Testis (tissue), 3 donors: ENCODE data around the gene KLF13. TPM values are rescaled to one million over a fixed set of nuclear protein-coding genes. Genes with fewer than 3 reads are reported as not detected.

ENCODE experiments used
- DNase-seq: peaks from one replicate; pipeline ENCODE4 v3.0.0-alpha.2; 2019
- H3K27ac ChIP-seq, 2 donors: fragments of 200-600 bp; sonication (generic); one replicate each; pipeline ENCODE4 v1.5.1; 2019
- H3K27me3 ChIP-seq: fragments of 200-600 bp; sonication (generic); one replicate; pipeline ENCODE4 v1.5.1; 2019
- H3K36me3 ChIP-seq: fragments of 200-600 bp; sonication (generic); one replicate; pipeline ENCODE4 v1.5.1; 2017; ENCODE audit warnings: low read depth; ENCODE audit errors: missing control alignments
- H3K4me1 ChIP-seq: fragments of 200-600 bp; sonication (generic); one replicate; pipeline ENCODE4 v1.5.1; 2019
- H3K4me3 ChIP-seq, 2 donors: fragments of 200-600 bp; sonication (generic); one replicate each; pipeline ENCODE4 v1.5.1; 2017 to 2019
- H3K9me3 ChIP-seq: fragments of 200-600 bp; sonication (generic); one replicate; pipeline ENCODE4 v1.5.1; 2017
- POLR2A ChIP-seq: fragments of 450-650 bp; IDR thresholded peaks from one replicate; pipeline ENCODE4 v1.6.1; 2017; ENCODE audit warnings: antibody characterized with exemption, mild to moderate bottlenecking, moderate library complexity
- WGBS, 2 donors: methylation state at CpG; one replicate each; pipeline ENCODE4 v1.1.5; 2018; 5-methylcytosine and 5-hydroxymethylcytosine counted together
- intact Hi-C: fragments of 100-400 bp; cut with DNase I; formaldehyde crosslinking; loops from one replicate; pipeline ENCODE4 v1.15.1; 2023; ENCODE audit warnings: low total_unique reads
- polyA plus RNA-seq: library from polyadenylated mRNA; stranded (reverse); fragments of 350-450 nt; fragmentation: Illumina TruSeq; extraction: RNeasy Lipid Tissue Mini Kit (QIAGEN cat#74804); gene quantifications from one replicate; pipeline ENCODE4 v1.2.3, GENCODE V29; 2014; ENCODE audit warnings: low read depth, low replicate concordance; ENCODE audit not compliant: insufficient read depth
- total RNA-seq, 2 donors: library from RNA; depleted of rRNA; stranded (reverse); fragments of >200 nt; gene quantifications; one replicate each; pipeline ENCODE4 v1.2.3, GENCODE V29; 2016
- TF ChIP-seq, protein P1 (sequence below), 3 experiments: fragments of 450-650 bp in 2 of 3; fragments of 200-600 bp in 1 of 3; sonication (generic) in 1 of 3; IDR thresholded peaks; one replicate each; pipeline ENCODE4 v1.5.1; 2016 to 2019; ENCODE audit warnings: antibody characterized with exemption in 3 of 3, mild to moderate bottlenecking in 2 of 3, moderate library complexity in 1 of 3

KLF13 gene
- total and polyA plus RNA-seq, 3 donors from 2014 or later, result 41.9 to 61.7 (median 45.7) TPM

GRCh38 chr15:31400222-31400927 is 73.7 kb downstream of the KLF13 start:
- WGBS, 2 donors, result 90 to 93% methylated on average over 13 of the region's 13 CpGs
- Histone ChIP-seq H3K4me1 (peaks cover 27% of the 10 kb centered on the region), H3K27me3 (no peaks in the 10 kb centered on the region), H3K4me3 (no peak overlapping the region), H3K9me3 (no peaks in the 10 kb centered on the region), H3K36me3 (no peaks in the 10 kb centered on the region), H3K27ac (no peak overlapping the region)
- DNase-seq, result no peak
- TF ChIP-seq, protein P1, sequence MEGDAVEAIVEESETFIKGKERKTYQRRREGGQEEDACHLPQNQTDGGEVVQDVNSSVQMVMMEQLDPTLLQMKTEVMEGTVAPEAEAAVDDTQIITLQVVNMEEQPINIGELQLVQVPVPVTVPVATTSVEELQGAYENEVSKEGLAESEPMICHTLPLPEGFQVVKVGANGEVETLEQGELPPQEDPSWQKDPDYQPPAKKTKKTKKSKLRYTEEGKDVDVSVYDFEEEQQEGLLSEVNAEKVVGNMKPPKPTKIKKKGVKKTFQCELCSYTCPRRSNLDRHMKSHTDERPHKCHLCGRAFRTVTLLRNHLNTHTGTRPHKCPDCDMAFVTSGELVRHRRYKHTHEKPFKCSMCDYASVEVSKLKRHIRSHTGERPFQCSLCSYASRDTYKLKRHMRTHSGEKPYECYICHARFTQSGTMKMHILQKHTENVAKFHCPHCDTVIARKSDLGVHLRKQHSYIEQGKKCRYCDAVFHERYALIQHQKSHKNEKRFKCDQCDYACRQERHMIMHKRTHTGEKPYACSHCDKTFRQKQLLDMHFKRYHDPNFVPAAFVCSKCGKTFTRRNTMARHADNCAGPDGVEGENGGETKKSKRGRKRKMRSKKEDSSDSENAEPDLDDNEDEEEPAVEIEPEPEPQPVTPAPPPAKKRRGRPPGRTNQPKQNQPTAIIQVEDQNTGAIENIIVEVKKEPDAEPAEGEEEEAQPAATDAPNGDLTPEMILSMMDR (IDR thresholded peaks at IDR 0.05), result no peak
- no peak for TF ChIP-seq POLR2A
- intact Hi-C loops, result no loop called here

GRCh38 chr15:31401282-31401681 is 74.6 kb downstream of the KLF13 start:
- 82% methylated on average over 6 to 8 of the region's 8 CpGs for WGBS, 2 donors
- TF ChIP-seq, protein P1 (IDR thresholded peaks at IDR 0.05), result no peak
- TF ChIP-seq POLR2A, result no peak

GRCh38 chr15:31402003-31402402 is 75.4 kb downstream of the KLF13 start:
- no peak overlapping the region for H3K4me3 ChIP-seq
- no peaks in the 10 kb centered on the region for H3K36me3 ChIP-seq
- peaks cover 23% of the 10 kb centered on the region for H3K4me1 ChIP-seq
- TF ChIP-seq, protein P1 (IDR thresholded peaks at IDR 0.05), result no peak
- no peak for TF ChIP-seq POLR2A
- 93 to 95% methylated on average over 8 of the region's 8 CpGs for WGBS, 2 donors
- H3K9me3 ChIP-seq, result no peaks in the 10 kb centered on the region
- H3K27me3 ChIP-seq, result no peaks in the 10 kb centered on the region
- DNase-seq, result no peak
- peak overlapping the region; percentile 0 to 91 for H3K27ac ChIP-seq
- intact Hi-C loops, result no loop called here

More at GRCh38 chr15:31401282-31401681, 74.6 kb downstream of the KLF13 start:
- intact Hi-C loops, result no loop called here
- H3K9me3 ChIP-seq, result no peaks in the 10 kb centered on the region
- no peaks in the 10 kb centered on the region for H3K36me3 ChIP-seq
- no peaks in the 10 kb centered on the region for H3K27me3 ChIP-seq
- no peak overlapping the region for H3K27ac ChIP-seq
- H3K4me1 ChIP-seq, result peaks cover 27% of the 10 kb centered on the region
- DNase-seq, result no peak
- no peak overlapping the region for H3K4me3 ChIP-seq

GRCh38 chr15:31402511-31403056 is 75.9 kb downstream of the KLF13 start:
- H3K36me3 ChIP-seq, result no peaks in the 10 kb centered on the region
- intact Hi-C loops, result no loop called here
- H3K27ac ChIP-seq, result peak overlapping the region; percentile 42 to 91
- WGBS, 2 donors, result 44 to 65% methylated on average over 11 to 13 of the region's 13 CpGs
- DNase-seq, result peak; percentile 66
- no peaks in the 10 kb centered on the region for H3K9me3 ChIP-seq
- H3K4me3 ChIP-seq, result no peak overlapping the region
- H3K4me1 ChIP-seq, result peaks cover 17% of the 10 kb centered on the region
- no peak for TF ChIP-seq POLR2A
- TF ChIP-seq, protein P1 (IDR thresholded peaks at IDR 0.05), result no peak
- H3K27me3 ChIP-seq, result no peaks in the 10 kb centered on the region
